Thyroid gland (tissue), 4 donors: ENCODE results near the gene NDE1.

Source experiments
- POLR2A ChIP-seq, 2 donors: fragments of 450-650 bp; IDR thresholded peaks; one replicate each; pipeline ENCODE4 v1.6.1; 2017; ENCODE audit warnings: antibody characterized with exemption in 2 of 2, mild to moderate bottlenecking in 2 of 2, moderate library complexity in 1 of 2
- TF ChIP-seq, protein P1 (sequence below), 6 experiments: fragments of 200-600 bp in 3 of 6; fragments of 450-650 bp in 3 of 6; sonication (generic) in 3 of 6; IDR thresholded peaks; one replicate each; pipeline ENCODE4 v1.5.1; 2016 to 2019; ENCODE audit warnings: antibody characterized with exemption in 6 of 6, mild to moderate bottlenecking in 2 of 6, inconsistent platforms in 1 of 6, moderate library complexity in 1 of 6

DNA sequence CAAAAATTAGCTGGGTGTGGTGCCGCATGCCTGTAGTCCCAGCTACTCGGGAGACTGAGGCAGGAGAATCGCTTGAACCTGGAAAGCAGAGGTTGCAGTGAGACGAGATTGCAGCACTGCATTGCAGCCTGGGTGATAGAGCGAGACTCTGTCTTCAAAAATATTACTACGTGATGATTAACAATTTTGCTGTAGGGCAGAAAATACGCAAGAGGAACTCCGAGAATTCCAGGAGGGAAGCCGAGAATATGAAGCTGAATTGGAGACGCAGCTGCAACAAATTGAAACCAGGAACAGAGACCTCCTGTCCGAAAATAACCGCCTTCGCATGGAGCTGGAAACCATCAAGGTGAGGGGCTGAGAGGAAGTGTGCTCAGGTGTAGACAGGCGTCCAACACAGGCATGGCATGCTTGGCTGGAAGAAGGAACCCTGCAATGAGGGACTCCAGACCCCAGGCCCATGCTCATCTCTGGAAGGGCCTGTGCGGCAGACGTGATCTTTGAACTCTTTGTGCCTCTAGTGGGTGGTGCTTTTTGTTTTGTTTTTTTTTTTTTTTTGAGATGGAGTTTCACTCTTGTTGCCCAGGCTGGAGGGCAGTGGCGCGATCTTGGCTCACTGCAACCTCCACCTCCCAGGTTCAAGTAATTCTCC is 17.2 kb downstream of the NDE1 start:
- TF ChIP-seq, protein P1, sequence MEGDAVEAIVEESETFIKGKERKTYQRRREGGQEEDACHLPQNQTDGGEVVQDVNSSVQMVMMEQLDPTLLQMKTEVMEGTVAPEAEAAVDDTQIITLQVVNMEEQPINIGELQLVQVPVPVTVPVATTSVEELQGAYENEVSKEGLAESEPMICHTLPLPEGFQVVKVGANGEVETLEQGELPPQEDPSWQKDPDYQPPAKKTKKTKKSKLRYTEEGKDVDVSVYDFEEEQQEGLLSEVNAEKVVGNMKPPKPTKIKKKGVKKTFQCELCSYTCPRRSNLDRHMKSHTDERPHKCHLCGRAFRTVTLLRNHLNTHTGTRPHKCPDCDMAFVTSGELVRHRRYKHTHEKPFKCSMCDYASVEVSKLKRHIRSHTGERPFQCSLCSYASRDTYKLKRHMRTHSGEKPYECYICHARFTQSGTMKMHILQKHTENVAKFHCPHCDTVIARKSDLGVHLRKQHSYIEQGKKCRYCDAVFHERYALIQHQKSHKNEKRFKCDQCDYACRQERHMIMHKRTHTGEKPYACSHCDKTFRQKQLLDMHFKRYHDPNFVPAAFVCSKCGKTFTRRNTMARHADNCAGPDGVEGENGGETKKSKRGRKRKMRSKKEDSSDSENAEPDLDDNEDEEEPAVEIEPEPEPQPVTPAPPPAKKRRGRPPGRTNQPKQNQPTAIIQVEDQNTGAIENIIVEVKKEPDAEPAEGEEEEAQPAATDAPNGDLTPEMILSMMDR (IDR thresholded peaks at IDR 0.05), result no peak
- no peak for TF ChIP-seq POLR2A (IDR thresholded peaks at IDR 0.05)
